HCT116 (cell line): Measurements from ENCODE around the gene AIDA. TPM values are rescaled to one million over a fixed set of nuclear protein-coding genes. Genes with fewer than 3 reads are reported as not detected.

Experiments
- ATAC-seq: fragments of 200-7000 bp; cut with Tn5 transposase; 2 replicates; pipeline ENCODE4 v1.9.1; 2020; ENCODE audit warnings: mild to moderate bottlenecking, moderate library complexity
- BruUV-seq: library from RNA; stranded (reverse); fragments of 400-500 nt; replicated peaks from 2 replicates; lab custom pipeline; 2021; lab: Mats Ljungman, UMichigan
- CTCF ChIA-PET: fragments of 300-600 bp; sonication (Branson Sonifier 250); formaldehyde crosslinking; loops from one replicate; lab custom pipeline; 2021; ENCODE audit warnings: antibody characterized with exemption; lab: Charles Lee
- POLR2A ChIA-PET: fragments of 300-600, 350-600 bp; sonication (Branson Sonifier 250); formaldehyde crosslinking; loops from one replicate; lab custom pipeline; 2021; ENCODE audit warnings: antibody characterized with exemption; lab: Charles Lee
- RAD21 ChIA-PET, 2 experiments: fragments of 300-600 bp; sonication (Branson Sonifier 250); formaldehyde crosslinking; loops; one replicate each; lab custom pipeline; 2023; ENCODE audit warnings: low total read pairs in 2 of 2; ENCODE audit not compliant: uncharacterized antibody in 2 of 2, unreplicated experiment in 2 of 2, low non-redundant PET in 1 of 2; lab: Charles Lee
- DNase-seq: peaks from one replicate; pipeline ENCODE4 v3.0.0-alpha.2; 2010; ENCODE audit warnings: low read depth, low spot score
- H2AFZ ChIP-seq: fragments of 200-600 bp; shearing (Covaris generic), sonication (generic); 2 replicates; pipeline ENCODE4 v1.6.1; 2017; ENCODE audit warnings: low read depth, mixed run types, mixed read lengths, antibody characterized with exemption, low read length; ENCODE audit not compliant: poor library complexity, severe bottlenecking
- H3K27ac ChIP-seq: 2 replicates; pipeline ENCODE4 v1.5.1; 2012; ENCODE audit warnings: low read depth, low read length
- H3K27me3 ChIP-seq: fragments of 200-600 bp; sonication (generic); 2 replicates; pipeline ENCODE4 v1.6.1; 2016; ENCODE audit warnings: mixed run types, low read length, mixed read lengths; ENCODE audit not compliant: insufficient read depth
- H3K36me3 ChIP-seq, 2 experiments: fragments of 200-500 bp in 1 of 2; fragments of 200-600 bp in 1 of 2; sonication (Bioruptor generic) in 1 of 2; sonication (generic) in 1 of 2; 2 replicates each; pipeline versions ENCODE4 v1.5.1 to v1.6.1; 2014 to 2016; ENCODE audit warnings: low read length in 2 of 2, inconsistent platforms in 1 of 2, mixed read lengths in 1 of 2, mixed run types in 1 of 2; ENCODE audit not compliant: insufficient read depth in 2 of 2, control insufficient read depth in 1 of 2
- H3K4me1 ChIP-seq, 2 experiments: fragments of 200-600 bp in 1 of 2; sonication (generic) in 1 of 2; 2 replicates each; pipeline versions ENCODE4 v1.5.1 to v1.6.1; 2012 to 2017; ENCODE audit warnings: low read length in 2 of 2, inconsistent platforms in 1 of 2, mild to moderate bottlenecking in 1 of 2, mixed read lengths in 1 of 2, mixed run types in 1 of 2, moderate library complexity in 1 of 2; ENCODE audit not compliant: insufficient read depth in 2 of 2, control insufficient read depth in 1 of 2
- H3K4me2 ChIP-seq: fragments of 200-600 bp; sonication (generic); 2 replicates; pipeline ENCODE4 v1.6.1; 2017; ENCODE audit warnings: mixed run types, low read length, mixed read lengths
- H3K4me3 ChIP-seq, 2 experiments: fragments of 200-600 bp in 1 of 2; sonication (generic) in 1 of 2; replicated peaks in 1 of 2; 2 replicates each; pipeline ENCODE4 v1.5.1; 2011 to 2016; ENCODE audit warnings: low read length in 2 of 2, control low read depth in 1 of 2, low read depth in 1 of 2, mild to moderate bottlenecking in 1 of 2, mixed read lengths in 1 of 2, mixed run types in 1 of 2
- H3K79me2 ChIP-seq: fragments of 200-600 bp; sonication (generic); 2 replicates; pipeline ENCODE4 v1.6.1; 2017; ENCODE audit warnings: mild to moderate bottlenecking, mixed run types, low read length, moderate library complexity, mixed read lengths; ENCODE audit not compliant: insufficient read depth
- H3K9ac ChIP-seq: fragments of 200-600 bp; sonication (generic); 2 replicates; pipeline ENCODE4 v1.6.1; 2016; ENCODE audit warnings: low read length, mixed read lengths
- H3K9me2 ChIP-seq: fragments of 200-600 bp; sonication (generic), shearing (Covaris generic); 2 replicates; pipeline ENCODE4 v1.6.1; 2017; ENCODE audit warnings: mixed run types, mild to moderate bottlenecking, moderate library complexity; ENCODE audit not compliant: insufficient read depth
- H3K9me3 ChIP-seq, 2 experiments: fragments of 200-500 bp in 1 of 2; fragments of 200-600 bp in 1 of 2; sonication (Bioruptor generic) in 1 of 2; sonication (generic) in 1 of 2; 2 replicates each; pipeline ENCODE4 v1.6.1; 2014 to 2017; ENCODE audit warnings: low read length in 2 of 2, mixed read lengths in 2 of 2, inconsistent platforms in 1 of 2, low read depth in 1 of 2, mild to moderate bottlenecking in 1 of 2, mixed run types in 1 of 2, moderate library complexity in 1 of 2; ENCODE audit not compliant: control insufficient read depth in 1 of 2, insufficient read depth in 1 of 2
- H4K20me1 ChIP-seq: fragments of 200-600 bp; sonication (generic), shearing (Covaris generic); 2 replicates; pipeline ENCODE4 v1.6.1; 2017; ENCODE audit warnings: mixed run types, mild to moderate bottlenecking, moderate library complexity; ENCODE audit not compliant: insufficient read depth
- CBX3 ChIP-seq: IDR thresholded peaks from 2 replicates; pipeline ENCODE4 v1.6.1; 2012; ENCODE audit warnings: low read depth
- CEBPB ChIP-seq: IDR thresholded peaks from 2 replicates; pipeline ENCODE4 v1.6.1; 2012; ENCODE audit warnings: low read depth
- CTCF ChIP-seq, 3 experiments: fragments of 200-600 bp in 1 of 3; sonication (generic) in 1 of 3; IDR thresholded peaks in 2 of 3; conservative IDR thresholded peaks in 1 of 3; 2 replicates each; pipeline ENCODE4 v1.5.1; 2012 to 2017; ENCODE audit warnings: low read depth in 2 of 3, low read length in 2 of 3, antibody characterized with exemption in 1 of 3, borderline replicate concordance in 1 of 3, control low read depth in 1 of 3, mild to moderate bottlenecking in 1 of 3, mixed read lengths in 1 of 3, mixed run types in 1 of 3, moderate library complexity in 1 of 3; ENCODE audit not compliant: insufficient read depth in 1 of 3
- EGR1 ChIP-seq: IDR thresholded peaks from 2 replicates; pipeline ENCODE4 v1.6.1; 2012; ENCODE audit warnings: low read depth
- ELF1 ChIP-seq: IDR thresholded peaks from 2 replicates; pipeline ENCODE4 v1.6.1; 2012; ENCODE audit warnings: low read depth, borderline replicate concordance
- EZH2phosphoT487 ChIP-seq: fragments of 200-600 bp; IDR thresholded peaks from 2 replicates; pipeline ENCODE4 v1.6.1; 2018; ENCODE audit warnings: antibody characterized with exemption, borderline replicate concordance
- FOSL1 ChIP-seq: IDR thresholded peaks from 2 replicates; pipeline ENCODE4 v1.6.1; 2012; ENCODE audit warnings: low read depth
- JUND ChIP-seq: IDR thresholded peaks from 2 replicates; pipeline ENCODE4 v1.6.1; 2012
- MAX ChIP-seq: IDR thresholded peaks from 2 replicates; pipeline ENCODE4 v1.6.1; 2012
- POLR2A ChIP-seq: IDR thresholded peaks from 2 replicates; pipeline ENCODE4 v1.7.0; 2011; ENCODE audit warnings: borderline replicate concordance; ENCODE audit not compliant: insufficient read depth, insufficient read length; ENCODE audit errors: extremely low read depth
- POLR2AphosphoS5 ChIP-seq: IDR thresholded peaks from 2 replicates; pipeline ENCODE4 v1.6.1; 2011; ENCODE audit warnings: mild to moderate bottlenecking, low read depth, low read length, moderate library complexity
- RAD21 ChIP-seq: IDR thresholded peaks from 2 replicates; pipeline ENCODE4 v1.6.1; 2012; ENCODE audit warnings: low read depth, mild to moderate bottlenecking
- REST ChIP-seq: IDR thresholded peaks from 2 replicates; pipeline ENCODE4 v1.6.1; 2012; ENCODE audit warnings: low read depth
- SIN3A ChIP-seq: IDR thresholded peaks from 2 replicates; pipeline ENCODE4 v1.6.1; 2012; ENCODE audit warnings: low read depth
- SP1 ChIP-seq: IDR thresholded peaks from 2 replicates; pipeline ENCODE4 v1.6.1; 2012; ENCODE audit warnings: low read depth
- SRF ChIP-seq: IDR thresholded peaks from 2 replicates; pipeline ENCODE4 v1.6.1; 2012; ENCODE audit warnings: low read depth
- TCF7L2 ChIP-seq: IDR thresholded peaks from 2 replicates; pipeline ENCODE4 v1.7.0; 2011; ENCODE audit warnings: borderline replicate concordance, inconsistent platforms; ENCODE audit not compliant: insufficient read depth, insufficient read length; ENCODE audit errors: extremely low read depth
- YY1 ChIP-seq: IDR thresholded peaks from 2 replicates; pipeline ENCODE4 v1.6.1; 2011; ENCODE audit warnings: low read length, low read depth, moderate library complexity, mild to moderate bottlenecking; ENCODE audit not compliant: insufficient replicate concordance; ENCODE audit errors: extremely low read depth
- ZNF274 ChIP-seq: fragments of 200-500 bp; sonication (Bioruptor generic); IDR thresholded peaks from 2 replicates; pipeline ENCODE4 v1.6.1; 2014; ENCODE audit warnings: mild to moderate bottlenecking, low read depth, low read length, inconsistent platforms
- intact Hi-C: fragments of 100-400 bp; cut with micrococcal nuclease; formaldehyde crosslinking; loops from 2 replicates; pipeline ENCODE4 v1.10.0; 2022
- total RNA-seq: library from RNA; stranded (reverse); gene quantifications from one replicate; pipeline ENCODE4 v1.2.1, GENCODE V29; 2021; ENCODE audit not compliant: unreplicated experiment

AIDA gene
- total RNA-seq, 1 experiment from 2014 or later = 53.2 TPM

GRCh38 chr1:222632749-222633148 is 79.5 kb downstream of the AIDA start (continued):
- TF ChIP-seq CTCF (IDR thresholded peaks at IDR 0.05 in 2 of 3, conservative IDR thresholded peaks at IDR 0.05 in 1 of 3; ENCODE audit: borderline replicate concordance in 1 of 3, insufficient read depth in 1 of 3, low read depth in 2 of 3, low read length in 2 of 3) = no peak
- no peak for TF ChIP-seq TCF7L2
- no peak for TF ChIP-seq CBX3
- no peak for TF ChIP-seq SRF
- no peak for TF ChIP-seq FOSL1
- TF ChIP-seq POLR2AphosphoS5 = no peak
- TF ChIP-seq SP1 = no peak
- TF ChIP-seq JUND = no peak
- no peak for TF ChIP-seq CEBPB
- no peak for TF ChIP-seq SIN3A
- TF ChIP-seq MAX = no peak
- TF ChIP-seq RAD21 = no peak

GRCh38 chr1:222631611-222632208 is 80.6 kb downstream of the AIDA start:
- no peaks in the 10 kb centered on the region for H4K20me1 ChIP-seq
- intact Hi-C loops = no loop called here
- no peaks in the 10 kb centered on the region for H3K9me3 ChIP-seq
- TF ChIP-seq SRF (no peak), SP1 (no peak), POLR2A (no peak), EZH2phosphoT487 (no peak), TCF7L2 (no peak), YY1 (no peak), CBX3 (no peak), ELF1 (no peak), RAD21 (no peak), ZNF274 (no peak), SIN3A (no peak), REST (no peak), EGR1 (no peak)
- TF ChIP-seq, all 23 proteins: peak for 0
- H3K27ac ChIP-seq = no peak overlapping the region
- ChIA-PET RAD21 (no interaction called here), CTCF (no interaction called here), POLR2A (no interaction called here)
- peaks cover 11 to 19% of the 10 kb centered on the region in 2 experiments; a peak in 3 of 4 replicates for H3K36me3 ChIP-seq
- DNase-seq = no peak
- H3K9ac ChIP-seq = no peak overlapping the region
- no peak overlapping the region for H3K4me3 ChIP-seq
- no peak overlapping the region for H2AFZ ChIP-seq
- H3K79me2 ChIP-seq = no peaks in the 10 kb centered on the region
- H3K4me1 ChIP-seq = no peaks in the 10 kb centered on the region
- H3K27me3 ChIP-seq = no peaks in the 10 kb centered on the region
- no peak for ATAC-seq
- H3K4me2 ChIP-seq = no peak overlapping the region
- no TSS peak for BruUV-seq
- H3K9me2 ChIP-seq = no peaks in the 10 kb centered on the region
